GM18868 (cell line): Measurements from ENCODE around the gene FAM199X.
"Not testable (repeated sequence)": the region's sequence is repeated elsewhere in the genome, so short reads cannot be mapped to it uniquely, and the experiment has no call there.

Source experiments
- ATAC-seq: cut with Tn5 transposase; IDR thresholded peaks from one replicate; pipeline ENCODE4 v1.9.1; 2021; ENCODE audit warnings: mild to moderate bottlenecking, moderate library complexity; ENCODE audit not compliant: unreplicated experiment

The FAM199X gene

DNA sequence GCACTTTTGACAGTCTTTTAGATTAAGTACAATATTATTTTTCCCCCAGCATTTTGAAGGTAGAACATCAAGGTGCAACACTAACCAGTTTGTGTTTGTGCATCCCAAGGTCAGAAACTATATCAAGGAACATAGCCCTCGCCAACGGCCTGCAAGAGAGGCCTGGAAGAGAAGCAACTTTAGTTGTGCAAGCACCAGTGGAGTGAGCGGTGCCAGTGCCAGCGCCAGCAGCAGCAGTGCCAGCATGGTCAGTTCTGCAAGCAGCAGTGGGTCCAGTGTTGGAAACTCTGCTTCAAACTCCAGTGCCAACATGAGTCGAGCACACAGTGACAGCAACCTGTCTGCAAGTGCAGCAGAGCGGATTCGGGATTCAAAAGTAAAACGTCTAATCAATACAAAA, 21.7 kb downstream of the FAM199X start:
- ATAC-seq = no peak

DNA sequence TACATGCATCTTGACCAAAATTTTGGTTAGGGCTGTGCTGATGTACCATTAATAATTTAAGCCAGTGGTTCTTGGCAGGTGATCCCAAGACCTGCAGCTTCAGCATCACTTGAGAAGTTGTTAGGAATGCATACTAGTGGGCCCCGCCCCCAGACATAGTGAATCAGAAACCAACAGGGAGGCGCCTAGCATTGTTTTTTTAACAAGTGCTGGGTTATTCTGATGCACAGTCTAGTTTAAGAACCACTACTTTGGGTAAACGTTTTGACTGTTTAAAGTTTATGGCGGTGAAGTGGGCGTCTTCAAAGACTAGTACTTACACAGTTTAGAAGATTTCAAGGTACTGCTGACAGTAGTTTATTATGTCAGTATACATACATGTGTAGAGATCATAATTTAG, 23.6 kb downstream of the FAM199X start:
- ATAC-seq = no peak

- no peak for ATAC-seq
Observed at GRCh38 chrX:104193485-104193884, 27.2 kb downstream of the FAM199X start.

DNA sequence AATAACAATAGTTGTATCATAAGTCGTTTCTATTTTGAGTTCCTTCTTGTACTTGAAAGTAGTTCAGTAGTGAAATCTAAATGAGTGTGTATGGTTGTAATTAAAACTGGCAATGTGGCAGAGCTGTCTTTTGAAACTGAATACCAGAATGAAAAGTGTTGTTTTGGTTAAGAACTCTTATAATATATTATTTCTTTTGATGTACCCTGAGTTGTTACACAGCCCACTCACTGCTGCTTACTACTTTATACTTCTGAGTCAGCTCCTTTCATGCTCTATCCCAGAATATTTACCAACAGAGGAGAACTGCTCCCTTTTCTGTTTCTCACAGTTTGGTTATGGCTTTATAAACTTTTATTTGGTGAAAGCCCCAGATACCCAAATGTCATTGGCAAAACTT, 28.8 kb downstream of the FAM199X start:
- peak; percentile 31 for ATAC-seq

- ATAC-seq = peak; percentile 86
Observed at GRCh38 chrX:104195489-104196084, 29.3 kb downstream of the FAM199X start.

- ATAC-seq = no peak
Observed at GRCh38 chrX:104205548-104205947, 39.3 kb downstream of the FAM199X start.

- ATAC-seq = no peak
Observed at GRCh38 chrX:104211187-104211586, 44.9 kb downstream of the FAM199X start.

DNA sequence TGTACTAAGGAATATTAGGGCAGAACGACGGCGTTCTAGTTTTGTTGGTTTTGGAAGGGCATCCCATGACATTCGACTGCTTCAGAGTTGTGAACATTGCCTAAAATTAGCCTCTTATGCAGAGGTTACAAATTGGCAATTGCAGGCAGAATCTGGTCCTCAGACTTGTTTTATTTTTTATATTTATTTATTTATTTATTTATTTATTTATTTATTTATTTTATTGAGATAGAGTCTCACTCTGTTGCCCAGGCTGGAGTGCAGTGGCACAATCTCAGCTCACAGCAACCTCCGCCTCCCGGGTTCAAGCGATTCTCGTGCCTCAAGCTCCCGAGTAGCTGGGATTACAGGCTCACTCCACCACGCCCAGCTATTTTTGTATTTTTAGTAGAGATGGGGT, 63.8 kb downstream of the FAM199X start:
- ATAC-seq = not testable (repeated sequence)
